Transverse colon (tissue), 4 donors: ENCODE measurements around the gene LECT2.

ENCODE experiments used
- POLR2AphosphoS5 ChIP-seq, 3 donors: sonication (generic); formaldehyde crosslinking; IDR thresholded peaks; one replicate each; pipeline ENCODE4 v1.6.1; 2016; ENCODE audit warnings: antibody characterized with exemption in 3 of 3
- TF ChIP-seq, protein P1 (sequence below), 5 experiments: fragments of 200-600 bp in 3 of 5; fragments of 450-650 bp in 2 of 5; sonication (generic) in 3 of 5; IDR thresholded peaks; 1 replicate in 2 of 5; 2 replicates in 3 of 5; pipeline ENCODE4 v1.5.1; 2016 to 2017; ENCODE audit warnings: antibody characterized with exemption in 5 of 5, inconsistent platforms in 3 of 5, mild to moderate bottlenecking in 2 of 5, moderate library complexity in 1 of 5

DNA sequence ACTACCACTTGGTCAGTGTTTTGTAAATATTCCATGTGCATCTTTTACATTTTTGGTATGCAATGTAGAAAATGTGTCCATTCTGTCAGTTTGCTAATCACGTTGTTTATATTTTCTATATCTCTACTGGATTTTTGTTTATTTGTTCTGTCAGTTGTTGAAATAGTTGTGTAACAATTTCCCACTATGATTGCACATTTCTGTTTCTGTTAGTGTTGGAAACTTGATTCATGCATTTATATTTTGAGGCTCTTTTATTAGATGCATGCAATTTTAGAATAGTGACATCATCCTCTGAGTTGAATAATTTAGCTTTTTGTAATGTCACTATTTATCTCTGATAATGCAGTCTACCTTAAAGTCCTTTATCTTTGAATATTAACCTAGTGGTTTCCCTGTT, 25.8 kb upstream of the LECT2 start:
- TF ChIP-seq, protein P1, sequence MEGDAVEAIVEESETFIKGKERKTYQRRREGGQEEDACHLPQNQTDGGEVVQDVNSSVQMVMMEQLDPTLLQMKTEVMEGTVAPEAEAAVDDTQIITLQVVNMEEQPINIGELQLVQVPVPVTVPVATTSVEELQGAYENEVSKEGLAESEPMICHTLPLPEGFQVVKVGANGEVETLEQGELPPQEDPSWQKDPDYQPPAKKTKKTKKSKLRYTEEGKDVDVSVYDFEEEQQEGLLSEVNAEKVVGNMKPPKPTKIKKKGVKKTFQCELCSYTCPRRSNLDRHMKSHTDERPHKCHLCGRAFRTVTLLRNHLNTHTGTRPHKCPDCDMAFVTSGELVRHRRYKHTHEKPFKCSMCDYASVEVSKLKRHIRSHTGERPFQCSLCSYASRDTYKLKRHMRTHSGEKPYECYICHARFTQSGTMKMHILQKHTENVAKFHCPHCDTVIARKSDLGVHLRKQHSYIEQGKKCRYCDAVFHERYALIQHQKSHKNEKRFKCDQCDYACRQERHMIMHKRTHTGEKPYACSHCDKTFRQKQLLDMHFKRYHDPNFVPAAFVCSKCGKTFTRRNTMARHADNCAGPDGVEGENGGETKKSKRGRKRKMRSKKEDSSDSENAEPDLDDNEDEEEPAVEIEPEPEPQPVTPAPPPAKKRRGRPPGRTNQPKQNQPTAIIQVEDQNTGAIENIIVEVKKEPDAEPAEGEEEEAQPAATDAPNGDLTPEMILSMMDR (IDR thresholded peaks at IDR 0.05), result no peak
- no peak for TF ChIP-seq POLR2AphosphoS5 (IDR thresholded peaks at IDR 0.05)
